ENCODE results near the gene YRDC.
A peak's percentile ranks its signal among the peaks of the same experiment; 100 is the strongest.

Gene YRDC, protein sequence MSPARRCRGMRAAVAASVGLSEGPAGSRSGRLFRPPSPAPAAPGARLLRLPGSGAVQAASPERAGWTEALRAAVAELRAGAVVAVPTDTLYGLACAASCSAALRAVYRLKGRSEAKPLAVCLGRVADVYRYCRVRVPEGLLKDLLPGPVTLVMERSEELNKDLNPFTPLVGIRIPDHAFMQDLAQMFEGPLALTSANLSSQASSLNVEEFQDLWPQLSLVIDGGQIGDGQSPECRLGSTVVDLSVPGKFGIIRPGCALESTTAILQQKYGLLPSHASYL

DNA sequence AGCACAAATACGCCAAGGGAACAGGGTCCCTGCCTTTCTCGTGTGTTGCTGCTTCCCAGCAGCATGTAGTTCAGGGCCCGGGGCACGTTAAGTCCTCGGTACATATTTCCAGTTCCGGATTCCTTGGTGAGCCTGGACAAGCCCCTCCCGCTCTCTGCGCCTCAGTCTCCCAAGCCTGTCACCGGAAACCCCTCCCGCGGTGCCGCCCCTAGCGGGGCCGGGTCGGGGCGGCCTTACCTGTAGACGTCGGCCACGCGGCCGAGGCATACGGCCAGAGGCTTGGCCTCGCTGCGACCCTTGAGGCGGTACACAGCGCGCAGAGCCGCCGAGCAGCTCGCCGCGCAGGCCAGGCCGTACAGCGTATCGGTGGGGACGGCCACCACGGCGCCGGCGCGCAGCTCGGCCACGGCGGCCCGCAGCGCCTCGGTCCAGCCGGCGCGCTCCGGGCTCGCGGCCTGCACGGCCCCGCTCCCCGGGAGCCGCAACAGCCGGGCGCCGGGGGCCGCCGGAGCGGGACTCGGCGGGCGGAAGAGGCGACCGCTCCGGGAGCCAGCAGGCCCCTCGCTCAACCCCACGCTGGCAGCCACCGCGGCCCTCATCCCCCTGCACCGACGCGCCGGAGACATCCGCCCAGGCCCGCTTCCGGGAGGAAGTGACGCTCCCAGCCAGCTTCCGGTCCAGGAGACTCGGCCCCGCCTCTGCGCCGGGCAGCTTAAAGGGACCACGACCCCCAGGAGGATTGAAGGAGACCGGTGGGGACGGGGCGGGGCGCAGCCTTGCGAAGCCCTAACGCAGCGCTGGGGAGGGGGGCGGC, at the start of gene YRDC, which contains the start of gene C1orf122:
Gene YRDC (minus strand): TSS at position 654 of the 814 bp plus-strand sequence. CDS start 28 bp downstream, at position 626.
Gene C1orf122 (plus strand): TSS at position 236 of the 814 bp plus-strand sequence. CDS start 615 bp downstream, outside the sequence.
- Histone ChIP-seq H3K36me3 (ENCODE audit: control insufficient read depth in 5 of 5, insufficient read depth in 5 of 5, low read length in 5 of 5) (peaks cover 10 to 41% (median 34%) of the 10 kb centered on the region in 5 donors), H3K9ac (ENCODE audit: low read length in 5 of 5) (peak within 1 kb of the TSS; percentile 76 to 95 (median 92)), H3K4me3 (ENCODE audit: low read depth in 1 of 5, low read length in 5 of 5) (peak within 1 kb of the TSS; percentile 76 to 95 (median 83)), H3K9me3 (ENCODE audit: control insufficient read depth in 5 of 5, low read length in 5 of 5) (no peaks in the 10 kb centered on the region), H3K27me3 (ENCODE audit: control insufficient read depth in 5 of 5, insufficient read depth in 4 of 5, low read length in 5 of 5) (no peaks in the 10 kb centered on the region), H3K27ac (ENCODE audit: low read depth, low read length) (peak within 1 kb of the TSS; percentile 84), H3K4me1 (ENCODE audit: control insufficient read depth in 5 of 5, insufficient read depth in 5 of 5, low read length in 5 of 5) (peaks cover 17 to 40% (median 37%) of the 10 kb centered on the region in 5 donors)

DNA sequence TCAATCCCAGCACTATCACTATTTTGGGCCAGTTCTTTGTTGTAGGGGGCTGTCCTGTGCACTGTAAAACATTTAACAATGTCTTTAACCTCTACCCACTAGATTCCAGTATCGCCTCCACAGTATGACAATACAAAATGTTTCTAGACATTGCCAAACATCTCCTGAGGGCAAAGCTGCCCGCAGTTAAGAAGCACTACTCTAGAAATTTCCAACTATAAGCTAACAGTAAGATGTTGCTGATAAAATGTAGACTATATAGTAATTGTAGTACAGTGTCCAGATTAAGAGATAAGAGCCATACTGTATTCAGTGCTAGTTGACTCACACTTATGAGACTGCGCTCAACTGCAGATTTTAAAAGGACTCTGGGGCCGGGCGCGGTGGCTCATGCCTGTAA, 46.4 kb upstream of the YRDC start:
- H3K9me3 ChIP-seq (ENCODE audit: control insufficient read depth in 5 of 5, low read length in 5 of 5), result no peaks in the 10 kb centered on the region
- no peak overlapping the region for H3K9ac ChIP-seq (ENCODE audit: low read length in 5 of 5)
- peaks cover 7 to 44% (median 39%) of the 10 kb centered on the region in 5 donors for H3K4me1 ChIP-seq (ENCODE audit: control insufficient read depth in 5 of 5, insufficient read depth in 5 of 5, low read length in 5 of 5)
- H3K27me3 ChIP-seq (ENCODE audit: control insufficient read depth in 5 of 5, insufficient read depth in 4 of 5, low read length in 5 of 5), result no peaks in the 10 kb centered on the region
- no peak overlapping the region for H3K4me3 ChIP-seq (ENCODE audit: low read depth in 1 of 5, low read length in 5 of 5)
- no peak overlapping the region for H3K27ac ChIP-seq (ENCODE audit: low read depth, low read length)
- peaks cover 4 to 17% (median 13%) of the 10 kb centered on the region in 5 donors for H3K36me3 ChIP-seq (ENCODE audit: control insufficient read depth in 5 of 5, insufficient read depth in 5 of 5, low read length in 5 of 5)

DNA sequence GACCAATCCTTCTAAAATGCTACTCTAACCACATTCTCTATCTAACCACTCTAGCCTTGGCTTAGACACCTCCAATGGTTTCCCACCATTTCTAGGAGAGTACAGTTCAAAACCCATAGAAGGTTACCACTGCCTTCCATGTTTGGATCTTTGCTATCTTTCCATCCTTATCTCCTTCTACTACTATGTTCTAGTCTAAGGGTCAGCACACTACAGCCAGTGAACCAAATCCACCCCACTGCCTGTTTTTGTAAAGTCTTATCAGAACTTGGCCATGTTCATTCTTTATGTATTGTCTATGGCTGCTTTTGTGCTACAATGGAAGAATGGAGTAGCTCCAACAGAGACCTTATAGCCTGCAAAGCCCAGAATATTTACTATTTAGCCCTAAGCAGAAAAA, 45.1 kb upstream of the YRDC start:
- H3K9ac ChIP-seq (ENCODE audit: low read length in 5 of 5), result no peak overlapping the region
- H3K27me3 ChIP-seq (ENCODE audit: control insufficient read depth in 5 of 5, insufficient read depth in 4 of 5, low read length in 5 of 5), result no peaks in the 10 kb centered on the region
- no peaks in the 10 kb centered on the region for H3K9me3 ChIP-seq (ENCODE audit: control insufficient read depth in 5 of 5, low read length in 5 of 5)
- H3K4me1 ChIP-seq (ENCODE audit: control insufficient read depth in 5 of 5, insufficient read depth in 5 of 5, low read length in 5 of 5), result peaks cover 3 to 32% (median 30%) of the 10 kb centered on the region in 5 donors
- H3K36me3 ChIP-seq (ENCODE audit: control insufficient read depth in 5 of 5, insufficient read depth in 5 of 5, low read length in 5 of 5), result peaks cover 8 to 17% (median 13%) of the 10 kb centered on the region in 5 donors
- no peak overlapping the region for H3K4me3 ChIP-seq (ENCODE audit: low read depth in 1 of 5, low read length in 5 of 5)
- no peak overlapping the region for H3K27ac ChIP-seq (ENCODE audit: low read depth, low read length)

DNA sequence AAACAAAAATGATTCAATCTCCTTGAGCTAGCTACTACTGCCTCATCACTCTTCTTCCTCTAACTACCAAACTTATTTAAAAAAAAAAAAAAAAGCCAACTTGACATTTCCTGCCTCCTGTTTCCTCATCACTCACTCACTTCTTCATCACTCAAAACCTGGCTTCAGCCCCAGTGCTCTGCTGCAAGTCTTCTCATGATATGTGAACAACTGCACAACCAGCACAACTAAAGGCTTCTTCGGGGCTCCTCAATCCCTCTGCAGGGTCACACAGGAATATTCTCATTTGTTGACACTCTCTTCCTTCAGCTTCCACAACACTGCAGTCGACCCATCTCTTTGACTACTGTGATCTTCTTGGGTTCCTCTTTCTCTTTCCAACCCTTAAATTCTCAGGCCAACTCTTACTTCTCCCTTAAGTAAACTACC, 43.8 kb upstream of the YRDC start:
- Histone ChIP-seq H3K4me3 (ENCODE audit: low read depth in 1 of 5, low read length in 5 of 5) (no peak overlapping the region), H3K27me3 (ENCODE audit: control insufficient read depth in 5 of 5, insufficient read depth in 4 of 5, low read length in 5 of 5) (no peaks in the 10 kb centered on the region), H3K27ac (ENCODE audit: low read depth, low read length) (no peak overlapping the region), H3K9ac (ENCODE audit: low read length in 5 of 5) (no peak overlapping the region), H3K9me3 (ENCODE audit: control insufficient read depth in 5 of 5, low read length in 5 of 5) (no peaks in the 10 kb centered on the region), H3K36me3 (ENCODE audit: control insufficient read depth in 5 of 5, insufficient read depth in 5 of 5, low read length in 5 of 5) (peaks cover 6 to 12% (median 10%) of the 10 kb centered on the region in 5 donors), H3K4me1 (ENCODE audit: control insufficient read depth in 5 of 5, insufficient read depth in 5 of 5, low read length in 5 of 5) (peaks cover 3 to 34% (median 24%) of the 10 kb centered on the region in 5 donors)

DNA sequence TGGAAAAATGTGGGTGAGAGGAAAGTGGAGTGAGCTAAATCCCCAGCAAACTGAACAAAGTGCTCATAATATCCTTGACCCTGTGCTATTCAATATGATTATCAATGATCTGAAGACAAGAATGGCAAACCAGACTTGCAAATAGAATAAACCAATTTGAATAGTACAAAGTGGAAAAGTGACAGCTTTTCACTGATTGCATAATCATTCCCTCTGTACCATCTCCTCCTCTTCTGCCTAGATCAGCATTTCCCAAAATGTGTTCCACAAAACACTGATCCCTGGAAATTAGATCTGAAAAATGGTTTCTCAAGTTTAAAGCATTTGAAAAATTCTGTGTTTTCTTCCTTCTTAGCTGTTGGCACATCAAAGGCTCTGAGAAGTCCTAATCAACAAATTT, 43.3 kb upstream of the YRDC start:
- Histone ChIP-seq H3K9ac (ENCODE audit: low read length in 5 of 5) (no peak overlapping the region), H3K27ac (ENCODE audit: low read depth, low read length) (peak overlapping the region; percentile 34), H3K9me3 (ENCODE audit: control insufficient read depth in 5 of 5, low read length in 5 of 5) (no peaks in the 10 kb centered on the region), H3K4me3 (ENCODE audit: low read depth in 1 of 5, low read length in 5 of 5) (no peak overlapping the region), H3K36me3 (ENCODE audit: control insufficient read depth in 5 of 5, insufficient read depth in 5 of 5, low read length in 5 of 5) (peaks cover 5 to 11% (median 6%) of the 10 kb centered on the region in 5 donors), H3K27me3 (ENCODE audit: control insufficient read depth in 5 of 5, insufficient read depth in 4 of 5, low read length in 5 of 5) (no peaks in the 10 kb centered on the region), H3K4me1 (ENCODE audit: control insufficient read depth in 5 of 5, insufficient read depth in 5 of 5, low read length in 5 of 5) (peaks cover 3 to 36% (median 25%) of the 10 kb centered on the region in 5 donors)

DNA sequence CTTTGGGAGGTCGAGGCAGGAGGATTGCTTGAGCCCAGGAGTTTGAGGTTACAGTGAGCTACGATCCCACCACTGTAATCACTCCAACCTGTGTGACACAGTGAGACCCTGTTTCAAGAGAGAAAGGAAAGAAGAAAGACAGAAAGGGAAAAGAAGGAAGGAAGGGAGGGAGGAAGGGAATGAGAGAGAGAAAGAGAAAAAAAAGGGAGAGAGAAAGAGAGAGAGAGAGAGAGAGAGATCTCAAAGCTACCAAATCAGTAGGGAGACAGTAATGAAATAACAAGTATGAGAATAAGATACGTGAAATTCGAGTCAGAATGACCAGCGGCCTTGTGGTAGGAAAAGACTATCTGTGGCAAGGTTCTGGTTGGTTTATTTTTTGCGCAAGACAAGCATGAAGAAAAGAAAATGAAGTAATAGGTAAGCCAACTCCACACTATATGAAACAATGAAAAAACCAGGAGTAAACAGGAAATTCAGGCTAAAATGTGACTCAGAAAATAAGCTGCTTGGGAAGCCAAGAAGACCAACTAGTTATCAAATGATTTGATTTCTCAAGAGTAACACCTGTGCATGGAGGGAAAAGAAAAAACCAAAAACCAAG, 42.4 kb upstream of the YRDC start:
- Histone ChIP-seq H3K4me1 (ENCODE audit: control insufficient read depth in 5 of 5, insufficient read depth in 5 of 5, low read length in 5 of 5) (peaks cover 3 to 36% (median 26%) of the 10 kb centered on the region in 5 donors), H3K36me3 (ENCODE audit: control insufficient read depth in 5 of 5, insufficient read depth in 5 of 5, low read length in 5 of 5) (peaks cover 5 to 11% (median 6%) of the 10 kb centered on the region in 5 donors), H3K9me3 (ENCODE audit: control insufficient read depth in 5 of 5, low read length in 5 of 5) (no peaks in the 10 kb centered on the region), H3K27ac (ENCODE audit: low read depth, low read length) (peak overlapping the region; percentile 34), H3K9ac (ENCODE audit: low read length in 5 of 5) (no peak overlapping the region), H3K4me3 (ENCODE audit: low read depth in 1 of 5, low read length in 5 of 5) (no peak overlapping the region), H3K27me3 (ENCODE audit: control insufficient read depth in 5 of 5, insufficient read depth in 4 of 5, low read length in 5 of 5) (no peaks in the 10 kb centered on the region)

DNA sequence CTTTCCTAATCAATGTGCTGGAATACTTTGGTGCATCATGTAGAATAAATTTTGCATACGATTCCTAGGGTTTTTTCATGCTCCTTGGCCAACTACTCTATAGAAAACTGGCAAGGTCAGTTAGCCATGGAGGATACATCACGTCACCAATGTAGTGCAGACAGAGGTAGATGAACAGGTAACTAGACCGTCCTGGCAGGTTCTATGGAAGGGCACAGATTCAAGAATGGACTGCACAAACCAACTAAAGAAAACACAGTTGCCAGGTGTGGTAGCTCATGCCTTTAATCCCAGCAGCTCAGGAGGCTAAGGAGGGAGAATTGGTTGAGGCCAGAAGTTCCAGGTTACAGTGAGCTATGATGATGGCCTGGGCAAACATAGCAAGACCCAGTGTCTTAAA, 41.5 kb upstream of the YRDC start:
- Histone ChIP-seq H3K9me3 (ENCODE audit: control insufficient read depth in 5 of 5, low read length in 5 of 5) (no peaks in the 10 kb centered on the region), H3K27me3 (ENCODE audit: control insufficient read depth in 5 of 5, insufficient read depth in 4 of 5, low read length in 5 of 5) (no peaks in the 10 kb centered on the region), H3K9ac (ENCODE audit: low read length in 5 of 5) (no peak overlapping the region), H3K4me3 (ENCODE audit: low read depth in 1 of 5, low read length in 5 of 5) (no peak overlapping the region), H3K4me1 (ENCODE audit: control insufficient read depth in 5 of 5, insufficient read depth in 5 of 5, low read length in 5 of 5) (peaks cover 3 to 36% (median 26%) of the 10 kb centered on the region in 5 donors), H3K27ac (ENCODE audit: low read depth, low read length) (no peak overlapping the region), H3K36me3 (ENCODE audit: control insufficient read depth in 5 of 5, insufficient read depth in 5 of 5, low read length in 5 of 5) (peaks cover 0 to 7% (median 3%) of the 10 kb centered on the region in 5 donors)

DNA sequence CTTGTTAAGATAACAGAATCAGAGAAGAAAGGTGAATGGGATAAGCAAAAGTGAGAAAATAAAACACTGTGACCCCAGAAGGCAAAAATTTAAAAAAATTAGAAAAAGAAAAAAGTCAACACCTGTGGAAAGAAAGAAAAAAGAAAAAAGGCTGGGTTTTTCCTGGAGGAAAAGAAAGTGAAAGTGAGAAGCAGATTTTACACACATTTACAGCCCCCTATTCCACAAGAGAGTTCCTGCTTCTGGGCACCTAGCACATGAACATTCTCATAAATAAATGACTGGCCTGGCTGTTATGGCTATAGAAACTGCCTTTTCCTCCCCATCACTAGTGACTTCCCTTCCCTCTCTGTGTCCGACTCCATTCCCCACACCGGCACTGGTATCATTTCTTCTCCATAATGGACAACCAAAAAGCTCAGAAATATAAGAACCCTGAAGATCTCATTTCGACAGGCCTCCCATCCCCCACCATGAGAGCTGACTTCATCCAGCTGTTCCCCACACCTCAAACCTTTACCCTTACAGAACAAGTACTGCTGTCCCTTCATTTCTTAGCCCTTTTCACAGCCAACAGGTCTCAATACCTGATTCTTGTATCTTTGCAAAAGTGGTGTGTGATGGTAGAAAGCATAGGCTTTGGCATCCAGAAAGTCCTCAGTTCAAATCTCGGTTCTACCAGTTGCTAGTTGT, 38.8 kb upstream of the YRDC start:
- H3K27ac ChIP-seq (ENCODE audit: low read depth, low read length), result no peak overlapping the region
- H3K36me3 ChIP-seq (ENCODE audit: control insufficient read depth in 5 of 5, insufficient read depth in 5 of 5, low read length in 5 of 5), result peaks cover 0 to 15% (median 3%) of the 10 kb centered on the region in 5 donors
- peak overlapping the region in 2 of 5 donors; percentile 23 to 34 for H3K9ac ChIP-seq (ENCODE audit: low read length in 5 of 5)
- no peaks in the 10 kb centered on the region for H3K27me3 ChIP-seq (ENCODE audit: control insufficient read depth in 5 of 5, insufficient read depth in 4 of 5, low read length in 5 of 5)
- H3K4me1 ChIP-seq (ENCODE audit: control insufficient read depth in 5 of 5, insufficient read depth in 5 of 5, low read length in 5 of 5), result peaks cover 0 to 28% (median 21%) of the 10 kb centered on the region in 5 donors
- H3K9me3 ChIP-seq (ENCODE audit: control insufficient read depth in 5 of 5, low read length in 5 of 5), result no peaks in the 10 kb centered on the region
- no peak overlapping the region for H3K4me3 ChIP-seq (ENCODE audit: low read depth in 1 of 5, low read length in 5 of 5)

DNA sequence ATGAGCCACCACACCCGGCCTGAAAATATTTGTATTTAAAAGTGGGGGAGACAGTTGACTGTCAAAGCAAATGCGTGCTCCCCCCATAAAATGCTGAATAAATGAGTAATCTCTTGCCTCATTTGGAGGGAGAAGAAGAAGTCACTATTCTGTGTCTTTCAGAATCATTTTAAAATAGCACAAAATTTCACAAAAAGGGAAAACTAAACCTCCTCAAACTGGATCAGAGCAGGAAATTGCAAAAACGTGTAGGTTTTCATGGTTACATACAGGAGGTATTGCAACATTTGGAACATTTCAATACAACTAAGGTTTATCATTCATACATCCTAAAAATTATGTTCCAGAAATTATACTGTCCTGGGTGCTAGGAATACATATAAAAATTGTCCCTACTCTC, 37.8 kb upstream of the YRDC start:
- Histone ChIP-seq H3K27ac (ENCODE audit: low read depth, low read length) (no peak overlapping the region), H3K4me3 (ENCODE audit: low read depth in 1 of 5, low read length in 5 of 5) (no peak overlapping the region), H3K9ac (ENCODE audit: low read length in 5 of 5) (no peak overlapping the region), H3K27me3 (ENCODE audit: control insufficient read depth in 5 of 5, insufficient read depth in 4 of 5, low read length in 5 of 5) (no peaks in the 10 kb centered on the region), H3K4me1 (ENCODE audit: control insufficient read depth in 5 of 5, insufficient read depth in 5 of 5, low read length in 5 of 5) (peaks cover 0 to 18% (median 12%) of the 10 kb centered on the region in 5 donors), H3K9me3 (ENCODE audit: control insufficient read depth in 5 of 5, low read length in 5 of 5) (no peaks in the 10 kb centered on the region), H3K36me3 (ENCODE audit: control insufficient read depth in 5 of 5, insufficient read depth in 5 of 5, low read length in 5 of 5) (peaks cover 0 to 15% (median 5%) of the 10 kb centered on the region in 5 donors)
